ENCODE data around the gene SFRP5. TPM values are rescaled to one million over a fixed set of nuclear protein-coding genes. Genes with fewer than 3 reads are reported as not detected.

The SFRP5 gene
- total RNA-seq, 1 donor from 2014 or later: 0.48 TPM

GRCh38 chr10:97785731-97786130, 13.9 kb upstream of the SFRP5 start:
- DNase-seq (ENCODE audit: low spot score): no peak

GRCh38 chr10:97785231-97785630, 13.4 kb upstream of the SFRP5 start:
- DNase-seq (ENCODE audit: low spot score): no peak

- no peak for DNase-seq (ENCODE audit: low spot score)
Measured at GRCh38 chr10:97784200-97784810, 12.5 kb upstream of the SFRP5 start.

- no peak for DNase-seq (ENCODE audit: low spot score)
Measured at GRCh38 chr10:97782455-97783228, 10.8 kb upstream of the SFRP5 start.

- DNase-seq (ENCODE audit: low spot score): no peak
Measured at GRCh38 chr10:97781618-97782331, 10.0 kb upstream of the SFRP5 start.

- DNase-seq (ENCODE audit: low spot score): no peak
Measured at GRCh38 chr10:97780841-97781617, 9.2 kb upstream of the SFRP5 start.

GRCh38 chr10:97779975-97780374, 8.2 kb upstream of the SFRP5 start:
- DNase-seq (ENCODE audit: low spot score): no peak

- DNase-seq (ENCODE audit: low spot score): no peak
Measured at GRCh38 chr10:97779492-97779891, 7.7 kb upstream of the SFRP5 start.

GRCh38 chr10:97778452-97779302, 6.9 kb upstream of the SFRP5 start:
- no peak for DNase-seq (ENCODE audit: low spot score)

- DNase-seq (ENCODE audit: low spot score): no peak
Measured at GRCh38 chr10:97777143-97777542, 5.3 kb upstream of the SFRP5 start.

GRCh38 chr10:97774811-97775294, 3.1 kb upstream of the SFRP5 start:
- DNase-seq (ENCODE audit: low spot score): no peak

GRCh38 chr10:97773096-97773495, 1.3 kb upstream of the SFRP5 start:
- DNase-seq (ENCODE audit: low spot score): no peak

- no peak for DNase-seq (ENCODE audit: low spot score)
Measured at GRCh38 chr10:97771055-97771891, 526 bp downstream of the SFRP5 start.

GRCh38 chr10:97770255-97770654, 1.5 kb downstream of the SFRP5 start:
- DNase-seq (ENCODE audit: low spot score): no peak

GRCh38 chr10:97768322-97769315, 3.2 kb downstream of the SFRP5 start:
- no peak for DNase-seq (ENCODE audit: low spot score)

- DNase-seq (ENCODE audit: low spot score): no peak
Measured at GRCh38 chr10:97766996-97767924, 4.5 kb downstream of the SFRP5 start.

- DNase-seq (ENCODE audit: low spot score): no peak
Measured at GRCh38 chr10:97766106-97766810, 5.5 kb downstream of the SFRP5 start.
